Measurements from ENCODE around the gene VGLL4.

DNA sequence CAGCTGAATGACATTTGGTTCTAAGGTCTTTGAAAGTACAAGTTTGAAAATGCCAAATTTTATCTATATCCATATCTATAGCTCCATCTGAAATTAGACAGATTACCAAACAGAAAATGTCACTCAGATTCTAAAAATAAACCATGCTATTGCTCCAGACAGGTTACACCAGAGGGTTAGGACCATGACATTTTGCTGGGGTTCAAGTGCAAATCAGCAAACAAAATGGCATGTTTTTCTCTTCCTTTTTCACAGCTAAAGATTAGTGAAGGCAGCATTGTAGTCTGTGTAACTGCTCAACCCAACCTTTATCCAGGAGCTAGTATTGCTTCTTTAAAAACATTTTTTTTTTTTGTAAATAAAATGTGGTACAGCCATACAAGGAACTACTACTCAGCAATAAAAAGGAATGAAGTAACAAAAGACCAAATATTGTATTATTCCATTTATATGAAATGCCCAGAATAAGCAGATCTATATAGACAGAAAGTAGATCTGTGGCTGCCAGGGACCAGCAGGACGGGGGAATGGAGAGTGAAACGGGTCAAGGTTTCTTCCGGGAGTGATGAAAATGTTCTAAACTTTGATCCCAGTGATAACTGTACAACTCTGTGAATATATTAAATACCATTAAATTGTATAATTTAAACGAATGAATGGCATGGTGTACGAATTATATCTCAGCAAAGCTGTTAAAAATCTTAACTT lies 18.2 kb downstream of the VGLL4 start:
- no peak for TF ChIP-seq CTCF (conservative IDR thresholded peaks at IDR 0.05; ENCODE audit: low read depth, low read length)
- TF ChIP-seq EZH2 (IDR thresholded peaks at IDR 0.05; ENCODE audit: borderline replicate concordance, low read depth, low read length, poor library complexity, severe bottlenecking) = no peak
